Cerebellar nuclear complex (tissue), 1 donor: ENCODE data around the gene GFOD1.

Experiments used
- DNase-seq, 2 experiments: peaks; one replicate each; lab custom pipeline; 2025; lab: John Stamatoyannopoulos, UW

The GFOD1 gene, protein sequence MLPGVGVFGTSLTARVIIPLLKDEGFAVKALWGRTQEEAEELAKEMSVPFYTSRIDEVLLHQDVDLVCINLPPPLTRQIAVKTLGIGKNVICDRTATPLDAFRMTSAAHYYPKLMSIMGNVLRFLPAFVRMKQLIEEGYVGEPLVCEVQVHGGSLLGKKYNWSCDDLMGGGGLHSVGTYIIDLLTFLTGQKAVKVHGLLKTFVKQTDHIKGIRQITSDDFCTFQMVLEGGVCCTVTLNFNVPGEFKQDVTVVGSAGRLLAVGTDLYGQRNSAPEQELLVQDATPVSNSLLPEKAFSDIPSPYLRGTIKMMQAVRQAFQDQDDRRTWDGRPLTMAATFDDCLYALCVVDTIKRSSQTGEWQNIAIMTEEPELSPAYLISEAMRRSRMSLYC

DNA sequence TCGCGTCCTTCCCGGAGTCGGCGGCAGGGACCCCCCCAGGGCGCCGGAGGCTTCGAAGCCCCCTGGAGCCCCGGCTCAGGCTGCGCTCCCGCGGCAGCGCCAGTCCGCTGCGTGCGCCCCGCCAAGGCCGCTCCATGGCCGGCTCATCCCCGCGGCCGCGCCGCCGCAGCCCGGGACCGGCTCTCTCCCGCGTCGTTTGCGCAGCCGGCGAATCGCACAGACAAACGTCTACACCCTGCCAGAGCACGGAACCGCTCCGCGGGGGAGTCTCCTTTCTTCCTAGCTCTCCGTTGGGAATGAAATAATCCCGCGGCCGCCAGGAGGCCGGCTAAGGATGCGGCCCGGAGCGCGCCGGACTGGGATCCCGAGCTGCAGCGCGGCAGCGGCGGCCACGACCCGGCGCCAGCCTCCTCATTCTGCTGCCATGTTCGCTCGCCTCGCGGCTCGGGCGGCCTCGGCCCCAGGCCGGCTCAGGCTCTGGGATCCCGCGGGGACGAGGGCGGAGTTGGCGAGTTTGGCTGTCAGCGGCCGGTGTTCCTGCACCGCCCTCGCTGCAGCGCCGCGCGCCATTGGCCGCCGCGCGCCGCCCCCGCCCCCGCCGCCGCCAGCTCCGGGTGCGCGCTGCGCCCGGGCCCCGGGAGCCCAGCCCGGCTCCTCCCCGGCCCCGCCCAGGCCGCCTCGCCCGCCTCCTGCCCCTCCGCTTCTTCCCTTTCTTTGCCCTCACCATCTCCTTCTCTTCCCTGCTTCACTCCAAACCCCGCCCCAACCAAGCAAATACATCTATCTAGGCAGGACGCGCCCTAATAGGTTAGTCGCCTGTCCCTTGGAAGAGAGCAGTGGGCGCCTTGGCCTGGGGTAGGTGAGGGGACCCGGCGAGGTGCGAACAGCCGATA is at the start of gene GFOD1:
Gene GFOD1 (minus strand): TSS at position 479 of the 893 bp plus-strand sequence. CDS start 710 bp downstream, outside the sequence.
- peak; percentile 81 to 89 for DNase-seq

DNA sequence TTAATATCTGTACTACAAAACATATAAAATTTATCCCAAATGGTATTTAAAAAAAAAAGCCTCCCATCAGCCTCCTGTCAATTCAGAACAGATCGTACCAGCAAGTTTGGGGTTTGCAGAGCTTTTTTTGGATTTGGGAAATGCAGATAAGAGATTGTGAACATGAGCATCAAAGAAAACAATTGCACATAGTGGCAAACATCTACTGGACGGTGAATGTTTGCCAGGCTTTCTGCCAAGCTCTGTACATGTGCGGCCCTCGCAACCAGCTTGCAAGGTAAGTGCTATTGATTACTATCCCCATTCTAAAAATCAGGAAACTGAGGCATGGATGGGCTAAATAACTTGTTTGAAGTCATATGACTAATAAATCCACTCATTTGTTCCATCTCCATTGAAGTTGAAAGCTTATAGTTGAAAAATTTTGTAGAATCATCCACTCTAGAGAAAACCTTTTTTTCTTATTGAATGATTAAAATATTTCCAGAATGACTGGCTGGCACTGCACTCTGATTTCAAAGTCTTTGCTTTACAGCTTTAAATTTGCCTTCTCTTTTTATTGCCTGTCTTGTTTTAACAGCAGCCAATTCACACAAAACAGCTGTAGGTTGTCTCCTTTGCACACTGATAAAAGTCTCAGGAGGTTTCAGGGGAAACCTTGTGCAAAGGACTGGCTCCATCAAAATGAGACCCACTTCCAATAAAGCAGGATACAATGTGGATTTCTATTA is 49.6 kb upstream of the GFOD1 start:
- DNase-seq = no peak

DNA sequence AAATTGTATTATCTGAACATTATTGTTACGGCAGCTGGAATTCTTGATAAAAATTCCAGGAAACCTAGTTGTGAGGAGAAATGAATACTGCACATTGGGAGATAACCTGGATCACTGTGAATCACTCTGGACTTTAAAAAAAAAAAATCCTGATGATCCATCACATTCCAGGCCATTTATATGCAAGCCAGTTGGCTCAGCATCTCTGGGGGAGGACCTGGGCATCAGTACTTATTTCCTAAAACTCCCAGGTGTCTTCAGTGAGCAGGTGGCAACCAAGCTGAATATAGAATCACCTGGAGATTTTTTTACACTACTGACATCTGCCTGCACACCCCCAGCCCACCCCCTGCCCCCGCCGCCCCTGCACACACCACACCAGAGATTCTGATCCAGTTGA is 47.9 kb upstream of the GFOD1 start:
- peak in 1 of 2 experiments; percentile 40 for DNase-seq

DNA sequence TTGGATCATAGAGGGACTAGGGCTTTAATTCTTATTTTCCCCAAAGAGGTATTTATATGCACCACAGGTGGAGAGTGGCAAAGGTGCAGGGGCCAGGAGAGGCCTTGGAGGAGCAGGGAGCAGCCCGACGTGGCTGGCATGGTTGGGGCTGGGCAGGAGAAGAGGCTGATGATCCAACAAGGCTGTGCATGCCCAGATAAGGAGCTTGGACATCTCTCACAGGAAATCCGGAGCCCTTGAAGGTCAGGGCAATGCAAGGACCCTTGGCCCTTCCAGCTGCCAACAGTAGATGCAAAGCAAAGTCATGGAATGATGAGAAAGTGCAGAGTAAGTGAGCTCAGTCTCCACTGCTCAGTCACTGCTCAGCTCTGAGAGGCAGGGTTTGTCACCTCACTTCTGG is 47.1 kb upstream of the GFOD1 start:
- no peak for DNase-seq

DNA sequence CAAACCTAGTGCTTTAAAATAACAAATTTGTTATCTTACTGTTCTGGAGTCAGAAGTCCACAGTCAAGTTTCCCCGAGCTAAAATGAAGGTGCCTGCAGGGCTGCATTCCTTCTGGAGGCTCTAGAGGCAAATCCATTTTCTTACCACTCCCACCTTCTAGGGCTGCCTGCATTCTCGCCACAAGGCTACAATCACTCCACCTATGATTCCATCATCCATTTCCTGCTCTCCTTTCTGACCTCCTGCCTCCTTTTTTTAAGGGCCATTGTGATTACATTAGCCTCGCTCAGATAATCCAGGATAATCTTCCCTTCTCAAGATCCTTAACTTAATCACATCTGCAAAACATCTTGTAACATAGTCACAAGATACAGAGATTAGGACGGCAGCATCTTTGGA is 44.6 kb upstream of the GFOD1 start:
- DNase-seq = no peak

DNA sequence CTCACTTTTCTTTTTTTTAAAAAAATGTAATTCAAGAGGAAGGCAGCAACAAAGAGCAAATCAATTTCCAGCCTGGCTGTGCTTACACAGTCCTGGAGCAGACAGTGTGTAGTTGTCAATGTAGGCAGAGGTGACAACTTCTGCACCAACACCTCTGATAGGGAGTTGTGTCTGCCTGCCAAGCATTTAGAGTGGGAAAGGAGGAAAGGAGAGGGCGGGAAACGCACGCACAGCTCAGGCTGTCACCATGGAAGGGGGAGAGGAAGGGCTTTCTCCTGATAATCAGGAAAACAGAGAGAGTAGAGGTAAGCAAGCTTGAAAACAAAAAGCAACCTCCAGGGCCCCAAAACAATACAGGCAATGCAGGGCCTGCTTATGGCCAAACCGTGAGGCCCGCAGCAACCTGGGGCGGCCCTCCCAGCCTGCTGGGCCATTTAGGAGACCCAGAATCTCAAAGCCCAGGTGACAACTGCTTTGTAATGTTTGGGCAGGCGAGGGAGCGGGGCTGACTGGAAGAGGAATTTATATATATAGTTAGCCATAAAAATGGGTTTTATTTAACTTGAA is 41.5 kb upstream of the GFOD1 start:
- DNase-seq = no peak

DNA sequence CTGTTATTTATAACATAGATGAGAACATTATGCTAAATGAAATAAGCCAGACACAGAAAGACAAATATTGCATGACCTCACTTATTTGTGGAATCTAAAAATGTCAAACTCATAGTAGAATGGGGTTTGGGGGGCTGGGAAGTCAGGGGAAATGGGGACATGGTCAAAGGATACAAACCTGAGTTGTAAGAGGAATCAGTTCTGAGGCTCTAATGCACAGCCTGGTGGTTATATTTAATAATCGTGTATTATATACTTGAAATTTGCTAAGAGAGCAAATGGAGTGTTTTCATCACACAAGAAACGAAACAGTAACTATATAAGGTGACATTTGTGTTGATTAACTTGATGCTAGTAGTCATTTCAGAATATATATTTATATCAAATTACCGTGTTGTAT is 40.8 kb upstream of the GFOD1 start:
- DNase-seq = no peak

DNA sequence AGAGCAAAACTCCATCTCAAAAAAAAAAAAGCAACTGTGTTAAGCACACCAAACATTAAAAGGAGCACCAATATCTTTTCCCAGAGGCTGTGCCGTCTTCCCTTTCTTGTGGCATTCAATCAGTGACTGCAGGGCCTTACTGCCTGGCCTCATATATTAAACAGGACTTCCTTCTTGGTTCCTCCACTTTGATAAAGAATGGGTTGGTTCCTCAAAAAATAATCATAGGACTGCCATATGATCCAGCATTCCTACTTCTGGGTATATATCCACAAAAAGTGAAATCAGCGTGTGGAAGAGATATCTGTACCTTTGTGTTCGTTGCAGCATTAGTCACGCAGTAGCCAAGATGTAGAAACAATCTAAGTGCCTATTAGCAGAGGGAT is 40.3 kb upstream of the GFOD1 start:
- DNase-seq = no peak

DNA sequence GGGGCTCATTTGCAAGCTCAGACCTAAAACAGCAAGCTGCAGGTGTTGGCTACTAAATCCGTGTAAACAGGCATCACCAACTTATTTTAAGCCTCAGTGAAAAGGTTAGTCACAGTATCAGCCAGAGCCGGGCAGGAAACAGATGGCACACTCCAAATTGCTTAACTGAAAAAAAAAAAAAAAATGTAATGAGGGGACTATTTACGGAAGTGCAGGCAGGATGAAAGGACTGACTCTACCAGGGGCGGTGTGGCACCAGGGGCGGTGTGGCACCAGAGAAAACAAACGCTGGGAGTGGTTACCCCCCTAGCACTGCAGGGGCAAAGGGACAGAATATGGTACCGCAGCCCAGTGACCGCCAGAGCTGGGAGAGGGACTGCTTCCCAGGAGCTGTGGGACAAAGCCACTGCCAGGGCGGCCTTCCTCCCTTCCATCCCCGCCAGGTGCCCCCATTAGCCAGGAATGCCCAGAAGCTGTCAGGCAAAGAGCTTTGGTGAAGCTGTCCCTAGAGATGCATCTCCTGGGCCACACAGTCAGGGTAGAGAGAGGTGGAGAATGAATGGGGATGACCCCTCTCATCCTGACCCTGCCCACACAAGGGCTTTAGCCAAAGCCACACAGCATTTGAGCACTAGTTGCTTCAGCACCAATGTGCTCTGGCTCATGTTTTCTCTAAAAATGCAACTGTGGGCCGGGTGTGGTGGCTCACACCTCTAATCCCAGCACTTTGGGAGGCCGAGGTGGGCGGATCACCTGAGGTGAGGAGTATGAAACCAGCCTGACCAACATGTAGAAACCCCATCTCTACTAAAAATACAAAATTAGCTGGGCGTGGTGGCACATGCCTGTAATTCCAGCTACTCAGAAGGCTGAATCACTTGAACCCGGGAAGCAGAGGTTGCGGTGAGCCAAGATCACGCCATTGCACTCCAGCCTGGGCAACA is 39.6 kb upstream of the GFOD1 start:
- DNase-seq = peak; percentile 55 to 93

DNA sequence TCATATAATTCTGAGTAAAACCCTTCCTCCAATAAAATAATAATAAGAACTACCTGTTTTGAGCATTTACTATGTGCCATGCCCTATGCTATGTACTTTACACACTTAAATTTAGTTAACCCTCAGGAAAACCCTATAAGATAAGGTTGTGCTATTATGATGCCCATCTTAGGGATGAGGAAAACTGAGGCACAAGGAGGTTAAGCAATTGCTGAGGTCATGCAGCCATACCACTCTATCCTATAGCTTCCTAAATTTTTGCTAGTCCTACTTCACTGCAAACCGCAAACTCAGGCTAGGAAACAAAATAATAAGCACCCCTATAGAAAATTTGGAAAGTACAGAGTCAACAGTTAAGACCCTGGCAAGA is 38.9 kb upstream of the GFOD1 start:
- no peak for DNase-seq

DNA sequence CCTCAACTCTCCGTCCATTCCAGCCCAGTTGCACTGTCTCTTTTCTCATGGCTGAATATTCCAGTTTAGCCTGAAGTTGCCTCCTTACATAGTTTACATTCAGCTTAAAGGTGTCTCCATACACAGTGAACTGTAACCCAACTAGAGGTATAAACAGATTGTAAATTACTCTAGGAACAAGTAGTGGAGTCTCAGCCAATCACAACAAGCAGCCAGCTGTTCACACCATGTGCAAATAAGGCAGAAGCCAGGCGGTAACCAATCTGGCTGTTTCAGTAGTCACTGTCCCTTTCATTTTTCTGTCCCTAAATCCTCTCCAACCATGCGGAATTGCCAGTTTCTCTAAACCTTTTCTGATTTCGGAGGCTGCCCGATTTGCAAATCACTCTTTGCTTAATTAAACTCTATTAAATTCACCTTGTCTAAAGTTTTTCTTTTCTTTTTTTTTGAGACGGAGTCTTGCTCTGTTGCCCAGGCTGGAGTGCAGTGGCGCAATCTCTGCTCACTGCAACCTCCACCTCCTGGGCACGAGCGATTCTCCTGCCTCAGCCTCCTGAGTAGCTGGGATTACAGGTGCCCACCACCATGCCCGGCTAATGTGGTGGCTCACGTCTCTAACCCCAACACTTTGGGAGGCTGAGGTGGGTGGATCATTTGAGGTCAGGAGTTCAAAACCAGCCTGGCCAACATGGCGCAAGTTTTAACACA is 37.6 kb upstream of the GFOD1 start:
- peak in 1 of 2 experiments; percentile 9 for DNase-seq

DNA sequence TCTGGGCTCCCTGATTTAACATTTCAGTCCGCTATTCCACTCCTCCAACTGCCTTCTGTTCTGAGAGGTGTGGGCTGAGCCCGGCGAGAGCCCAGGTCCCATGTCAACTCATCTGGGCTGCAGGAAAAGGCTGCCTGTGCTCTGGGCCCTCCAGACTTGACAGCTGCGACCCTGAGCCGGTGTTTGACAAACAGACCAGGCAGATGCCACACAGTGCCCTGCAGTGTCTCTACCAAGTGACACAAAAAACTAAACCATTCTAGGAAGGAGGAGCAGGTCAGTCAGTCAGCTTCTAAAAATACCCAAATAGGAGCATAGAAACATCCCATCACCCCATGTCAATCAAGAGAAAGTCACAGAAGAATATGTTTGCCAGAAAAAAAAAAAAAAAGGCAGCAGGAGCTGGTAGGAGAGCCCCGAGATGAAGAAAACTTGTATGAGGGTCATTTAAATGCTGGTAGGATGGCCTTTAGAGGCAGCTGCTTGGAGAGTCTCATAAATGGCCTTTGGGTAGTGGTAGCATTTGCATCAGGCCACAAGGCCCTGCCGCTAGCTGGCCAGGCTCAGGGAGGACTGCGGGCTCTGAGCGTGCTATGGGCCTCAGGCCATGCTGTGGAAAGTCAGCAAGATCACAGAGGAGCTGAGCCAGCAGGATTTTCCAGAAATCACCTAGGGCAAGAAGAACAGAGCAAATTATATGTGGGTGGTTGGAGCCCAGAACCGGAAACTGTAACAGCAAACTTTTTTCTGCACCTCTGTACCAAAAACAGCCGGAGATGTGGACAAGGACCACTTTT is 36.6 kb upstream of the GFOD1 start:
- no peak for DNase-seq

DNA sequence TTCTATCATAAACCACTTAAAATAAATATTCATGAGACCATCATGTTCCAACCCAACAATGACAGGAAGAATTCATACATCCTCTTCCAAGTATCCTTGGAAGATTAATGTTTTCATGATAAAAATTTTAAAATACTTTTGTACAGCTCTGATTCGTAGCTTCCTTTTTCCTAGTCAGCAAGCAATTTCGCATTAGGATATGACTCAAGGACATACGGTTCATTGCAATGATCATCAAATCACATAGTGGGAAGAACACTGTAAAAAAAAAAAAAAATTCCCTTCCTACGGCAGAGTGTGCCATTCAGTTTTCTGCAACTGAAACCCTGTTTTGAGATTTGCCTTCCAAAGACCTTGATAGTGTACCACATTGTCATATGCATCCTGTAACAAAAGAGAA is 35.3 kb upstream of the GFOD1 start:
- DNase-seq = no peak

DNA sequence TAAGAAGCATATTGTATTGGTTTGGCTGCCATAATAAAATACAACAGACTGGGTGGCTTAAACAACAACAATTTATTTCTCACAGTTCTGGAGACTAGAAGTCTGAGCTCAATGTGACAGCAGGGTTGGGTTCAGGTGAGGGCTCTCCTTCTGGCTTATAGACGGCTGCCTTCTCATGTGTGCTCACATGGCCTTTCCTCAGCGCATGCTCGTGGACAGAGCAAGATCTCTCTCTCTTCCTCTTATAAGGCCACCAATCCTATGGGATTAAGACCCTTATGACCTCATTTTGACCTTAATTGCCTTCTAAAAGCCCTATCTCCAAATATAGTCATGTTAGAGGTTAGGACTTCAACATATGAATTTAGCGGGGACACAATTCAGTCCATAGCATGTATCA is 32.4 kb upstream of the GFOD1 start:
- DNase-seq = no peak

DNA sequence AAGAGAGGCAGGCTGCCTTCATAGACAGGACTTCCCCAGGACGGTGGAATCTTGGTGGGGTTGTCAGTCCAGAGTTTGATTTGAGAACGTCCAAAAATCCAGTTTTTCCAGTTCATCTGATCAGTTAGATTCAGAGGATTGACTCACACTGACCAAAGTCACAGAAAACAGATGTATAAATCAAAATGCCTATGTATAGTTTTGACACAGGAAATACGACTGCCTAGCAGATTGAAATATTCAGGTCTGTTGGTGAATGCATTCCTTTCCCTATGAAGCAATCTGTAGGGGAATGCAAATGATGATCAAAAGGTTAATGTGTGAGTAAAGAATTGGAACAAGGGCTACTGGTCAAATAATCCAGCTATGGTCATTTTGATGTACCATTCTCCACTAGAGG is 29.7 kb upstream of the GFOD1 start:
- no peak for DNase-seq

DNA sequence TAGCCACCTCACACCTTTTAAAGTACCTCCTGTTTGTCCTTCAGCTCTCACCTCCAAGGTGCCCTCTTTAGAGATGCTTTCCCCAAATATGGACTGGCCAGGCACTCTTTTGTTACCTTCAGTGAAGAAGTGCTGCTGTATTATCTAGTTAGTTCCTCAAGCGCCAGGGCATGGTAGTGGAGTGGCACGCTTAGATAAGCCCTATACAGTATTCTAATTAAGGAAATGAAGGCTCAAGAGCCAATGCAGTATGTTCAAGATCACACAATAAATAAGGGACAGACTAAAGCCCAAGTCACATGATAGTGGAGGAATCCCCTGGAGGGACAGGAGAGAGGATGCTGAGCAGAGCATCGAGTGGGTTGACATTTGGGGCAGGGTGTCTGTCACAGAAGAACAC is 28.5 kb upstream of the GFOD1 start:
- no peak for DNase-seq

DNA sequence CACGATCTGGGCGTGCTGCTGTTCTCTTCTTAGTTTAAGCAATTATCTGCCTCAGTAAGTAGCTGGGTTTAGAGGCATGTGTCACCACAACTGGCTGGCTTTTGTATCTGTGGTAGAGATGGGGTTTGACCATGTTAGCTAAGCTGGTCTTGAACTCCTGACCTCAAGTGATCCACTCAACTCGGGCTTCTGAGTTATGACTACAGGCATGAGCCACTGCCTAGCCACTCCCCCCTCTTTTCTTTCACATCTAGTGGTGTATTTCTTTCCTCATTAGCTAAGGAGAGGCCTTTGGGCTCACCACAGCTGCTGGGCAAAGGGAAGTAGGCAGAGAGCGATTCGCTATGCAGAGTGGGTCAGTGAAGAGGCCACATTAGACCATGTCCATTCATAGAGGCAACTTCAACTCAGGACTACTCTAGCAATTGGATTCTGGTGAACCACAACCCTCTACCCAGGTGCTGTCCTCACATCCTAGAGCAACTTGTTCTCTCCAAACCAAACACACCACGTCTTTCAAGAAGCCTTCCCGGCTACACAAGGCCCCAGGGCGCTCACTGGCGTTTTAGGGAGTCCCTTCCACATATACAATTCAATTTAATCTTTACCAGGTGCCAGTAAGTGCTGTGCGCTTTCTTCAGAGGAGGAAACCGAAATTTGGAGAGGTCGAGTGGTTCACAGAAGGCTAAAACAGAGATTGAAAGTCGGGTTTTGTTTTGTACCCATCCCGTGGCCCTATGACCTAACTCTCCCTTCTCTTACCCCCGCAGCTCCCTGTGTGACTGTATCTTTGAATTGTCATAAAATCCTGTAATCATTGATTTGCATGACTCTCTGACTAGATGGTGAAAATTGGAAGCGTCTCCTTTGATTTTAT is 26.5 kb upstream of the GFOD1 start:
- DNase-seq = no peak

DNA sequence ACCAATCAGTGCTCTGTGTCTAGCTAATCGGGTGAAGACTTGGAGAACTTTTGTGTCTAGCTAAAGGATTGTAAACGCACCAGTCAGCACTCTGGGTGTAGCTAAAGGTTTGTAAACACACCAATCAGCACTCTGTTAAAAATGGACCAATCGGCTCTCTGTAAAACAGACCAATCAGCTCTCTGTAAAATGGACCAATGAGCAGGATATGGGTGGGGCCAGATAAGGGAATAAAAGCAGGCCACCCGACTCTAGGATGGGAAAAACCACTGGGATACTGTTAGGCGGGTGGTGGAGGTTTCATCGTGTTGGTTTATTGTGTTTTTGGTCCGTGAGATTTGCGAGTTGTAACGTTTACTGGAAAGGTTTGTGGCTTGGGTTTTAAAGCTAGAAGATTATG is 25.5 kb upstream of the GFOD1 start:
- no peak for DNase-seq
